GM12864 (cell line): ENCODE results near the gene PTPRR.
A peak's percentile ranks its signal among the peaks of the same experiment; 100 is the strongest.

ENCODE experiments used
- DNase-seq: peaks from one replicate; pipeline ENCODE4 v3.0.0-alpha.2; 2011; ENCODE audit warnings: low read depth
- H3K4me3 ChIP-seq: 2 replicates; pipeline ENCODE4 v1.5.1; 2011; ENCODE audit warnings: mild to moderate bottlenecking, low read depth, low read length, control low read depth
- CTCF ChIP-seq: IDR thresholded peaks from 2 replicates; pipeline ENCODE4 v1.5.1; 2011; ENCODE audit warnings: low read depth, mild to moderate bottlenecking, moderate library complexity, low read length, control low read depth, inconsistent platforms; ENCODE audit errors: missing control alignments

The PTPRR gene

DNA sequence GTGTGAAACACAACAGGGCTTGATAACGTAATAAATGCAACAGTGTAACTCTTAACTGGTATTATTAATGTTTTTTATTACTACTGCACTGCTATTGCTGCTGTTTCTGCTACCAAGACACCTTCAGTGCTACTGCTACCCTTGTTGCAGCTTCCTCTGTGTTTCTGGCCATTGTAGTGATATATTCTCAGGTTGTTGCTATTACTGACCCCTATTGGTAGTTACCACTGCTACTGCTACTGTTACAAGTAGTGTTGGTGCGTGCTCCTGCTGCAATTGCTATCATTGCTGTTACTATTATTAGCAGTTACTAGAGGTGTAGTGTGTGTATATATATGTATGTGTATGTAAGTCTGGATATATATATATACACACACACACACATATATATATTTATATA, 196.1 kb downstream of the PTPRR start:
- no peak overlapping the region for H3K4me3 ChIP-seq
- peak; percentile 37 for TF ChIP-seq CTCF
- no peak for DNase-seq

GRCh38 chr12:70722584-70723343, 197.8 kb downstream of the PTPRR start:
- TF ChIP-seq CTCF: no peak
- DNase-seq: no peak
- no peak overlapping the region for H3K4me3 ChIP-seq

DNA sequence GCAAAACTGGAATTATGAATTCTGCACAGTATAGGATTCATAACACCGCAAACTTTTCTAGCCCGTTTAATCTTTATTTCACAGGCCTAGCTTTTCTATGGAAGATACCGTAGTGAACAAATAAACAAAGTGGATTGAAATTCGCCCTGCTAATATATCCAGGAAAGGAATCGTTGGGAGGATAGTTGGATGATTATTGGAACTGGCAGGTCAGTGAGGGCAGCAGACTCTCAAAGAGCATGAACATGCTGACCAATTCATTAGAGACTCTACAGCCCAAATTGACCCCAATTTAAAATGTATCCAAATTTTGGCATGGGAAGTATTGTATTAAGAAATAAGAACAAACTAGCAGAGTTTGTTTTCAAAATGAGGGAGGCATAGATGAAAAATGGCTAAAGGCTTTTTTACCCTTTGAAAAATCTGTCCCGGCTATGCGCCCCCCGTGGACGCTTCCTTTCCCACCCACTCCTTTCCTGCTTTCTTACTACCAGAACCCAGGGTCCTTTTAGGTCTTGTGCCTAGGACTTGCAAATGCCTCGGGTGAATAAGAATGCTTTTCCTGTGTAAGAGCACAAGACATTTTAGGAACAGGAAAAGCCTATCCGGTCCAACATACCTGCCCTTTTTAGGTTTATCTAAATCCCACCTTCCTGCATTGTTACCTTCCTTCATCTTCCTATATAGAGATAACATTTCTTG, 198.7 kb downstream of the PTPRR start:
- H3K4me3 ChIP-seq: no peak overlapping the region
- DNase-seq: no peak
- TF ChIP-seq CTCF: no peak

- TF ChIP-seq CTCF: no peak
- H3K4me3 ChIP-seq: no peak overlapping the region
- no peak for DNase-seq
Observed at GRCh38 chr12:70721216-70721615, 199.3 kb downstream of the PTPRR start.

DNA sequence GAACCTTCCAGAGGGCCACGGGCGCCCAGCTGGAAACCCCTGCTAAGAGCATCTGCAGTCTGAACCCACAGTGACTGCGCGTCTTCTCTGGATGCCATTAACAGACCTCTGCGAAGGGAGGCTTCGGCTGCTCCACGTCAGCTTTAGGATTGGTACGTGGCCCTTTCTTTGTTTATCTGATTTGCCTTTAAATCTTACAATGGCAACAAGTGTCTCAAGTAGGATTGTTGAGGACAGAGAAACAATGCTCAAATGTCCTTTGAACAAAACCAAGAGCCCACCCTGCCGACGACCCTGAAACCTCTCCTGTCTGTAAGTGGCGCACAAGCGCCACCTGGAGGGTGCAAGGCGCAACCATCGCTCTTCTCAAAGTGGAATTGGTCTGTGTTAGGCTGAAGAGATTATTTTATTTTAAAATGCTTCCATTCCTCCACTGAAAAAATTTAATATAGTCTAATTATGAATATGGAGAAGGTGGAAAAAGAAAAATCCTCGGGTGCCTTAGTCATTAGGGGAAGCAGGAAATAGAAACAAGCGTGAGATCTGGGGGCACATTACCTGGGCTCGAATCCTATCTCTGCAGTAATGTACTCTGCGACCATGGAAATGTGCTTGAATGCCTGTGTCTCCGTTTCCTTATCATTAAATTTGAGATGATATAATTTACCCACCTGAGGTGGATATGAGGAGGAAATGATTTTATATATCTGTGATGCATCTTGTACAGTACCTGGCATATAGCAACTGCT, 200.7 kb downstream of the PTPRR start:
- peak; percentile 89 for TF ChIP-seq CTCF
- H3K4me3 ChIP-seq: no peak overlapping the region
- DNase-seq: peak; percentile 2

- no peak for DNase-seq
Observed at GRCh38 chr12:70719071-70719470, 201.5 kb downstream of the PTPRR start.

More at GRCh38 chr12:70719071-70719470, 201.5 kb downstream of the PTPRR start:
- TF ChIP-seq CTCF: no peak
- no peak overlapping the region for H3K4me3 ChIP-seq
